NOMO-1 treated with DMSO at 0.1 percent for 48 hours (cell line): ENCODE measurements around the gene IDH3G.

Source experiments
- DNase-seq: peaks from one replicate; lab custom pipeline; 2025; ENCODE audit not compliant: unreplicated experiment; lab: John Stamatoyannopoulos, UW

The IDH3G gene

GRCh38 chrX:153736071-153736820 lies 57.9 kb downstream of the IDH3G start:
- DNase-seq: no peak
